NCI-H2081 treated with DMSO at 0.1 percent for 48 hours (cell line): ENCODE measurements around the gene PLAAT1.

Experiments
- DNase-seq: peaks from one replicate; lab custom pipeline; 2025; lab: John Stamatoyannopoulos, UW

Gene PLAAT1

GRCh38 chr3:193253986-193254660 lies 13.1 kb downstream of the PLAAT1 start:
- DNase-seq: no peak

- DNase-seq: no peak
Observed at GRCh38 chr3:193261970-193262369, 20.9 kb downstream of the PLAAT1 start.

GRCh38 chr3:193262707-193263106 lies 21.7 kb downstream of the PLAAT1 start:
- no peak for DNase-seq

- DNase-seq: no peak
Observed at GRCh38 chr3:193269343-193270028, 28.5 kb downstream of the PLAAT1 start.

- no peak for DNase-seq
Observed at GRCh38 chr3:193270451-193270850, 29.4 kb downstream of the PLAAT1 start.

- DNase-seq: no peak
Observed at GRCh38 chr3:193271101-193271840, 30.2 kb downstream of the PLAAT1 start.

- no peak for DNase-seq
Observed at GRCh38 chr3:193292386-193292785, 51.4 kb downstream of the PLAAT1 start.

- DNase-seq: no peak
Observed at GRCh38 chr3:193295985-193296384, 55.0 kb downstream of the PLAAT1 start.

- no peak for DNase-seq
Observed at GRCh38 chr3:193297421-193297820, 56.4 kb downstream of the PLAAT1 start.

- DNase-seq: no peak
Observed at GRCh38 chr3:193301433-193301832, 60.4 kb downstream of the PLAAT1 start.

- no peak for DNase-seq
Observed at GRCh38 chr3:193305356-193305755, 64.3 kb downstream of the PLAAT1 start.

GRCh38 chr3:193310914-193311723 lies 70.1 kb downstream of the PLAAT1 start:
- DNase-seq: no peak

GRCh38 chr3:193313061-193313958 lies 72.3 kb downstream of the PLAAT1 start:
- no peak for DNase-seq

- DNase-seq: no peak
Observed at GRCh38 chr3:193314161-193314560, 73.1 kb downstream of the PLAAT1 start.

- no peak for DNase-seq
Observed at GRCh38 chr3:193317682-193318300, 76.8 kb downstream of the PLAAT1 start.
